Testis (tissue), 3 donors: ENCODE results near the gene KLF6. TPM values are rescaled to one million over a fixed set of nuclear protein-coding genes. Genes with fewer than 3 reads are reported as not detected.

Experiments used
- DNase-seq: peaks from one replicate; pipeline ENCODE4 v3.0.0-alpha.2; 2019
- H3K27ac ChIP-seq, 2 donors: fragments of 200-600 bp; sonication (generic); one replicate each; pipeline ENCODE4 v1.5.1; 2019
- H3K27me3 ChIP-seq: fragments of 200-600 bp; sonication (generic); one replicate; pipeline ENCODE4 v1.5.1; 2019
- H3K36me3 ChIP-seq: fragments of 200-600 bp; sonication (generic); one replicate; pipeline ENCODE4 v1.5.1; 2017; ENCODE audit warnings: low read depth; ENCODE audit errors: missing control alignments
- H3K4me1 ChIP-seq: fragments of 200-600 bp; sonication (generic); one replicate; pipeline ENCODE4 v1.5.1; 2019
- H3K4me3 ChIP-seq, 2 donors: fragments of 200-600 bp; sonication (generic); one replicate each; pipeline ENCODE4 v1.5.1; 2017 to 2019
- H3K9me3 ChIP-seq: fragments of 200-600 bp; sonication (generic); one replicate; pipeline ENCODE4 v1.5.1; 2017
- CTCF ChIP-seq, 3 experiments: fragments of 450-650 bp in 2 of 3; fragments of 200-600 bp in 1 of 3; sonication (generic) in 1 of 3; IDR thresholded peaks; one replicate each; pipeline ENCODE4 v1.5.1; 2016 to 2019; ENCODE audit warnings: antibody characterized with exemption in 3 of 3, mild to moderate bottlenecking in 2 of 3, moderate library complexity in 1 of 3
- POLR2A ChIP-seq: fragments of 450-650 bp; IDR thresholded peaks from one replicate; pipeline ENCODE4 v1.6.1; 2017; ENCODE audit warnings: antibody characterized with exemption, mild to moderate bottlenecking, moderate library complexity
- WGBS, 2 donors: methylation state at CpG; one replicate each; pipeline ENCODE4 v1.1.5; 2018; 5-methylcytosine and 5-hydroxymethylcytosine counted together
- intact Hi-C: fragments of 100-400 bp; cut with DNase I; formaldehyde crosslinking; loops from one replicate; pipeline ENCODE4 v1.15.1; 2023; ENCODE audit warnings: low total_unique reads
- polyA plus RNA-seq: library from polyadenylated mRNA; stranded (reverse); fragments of 350-450 nt; fragmentation: Illumina TruSeq; extraction: RNeasy Lipid Tissue Mini Kit (QIAGEN cat#74804); gene quantifications from one replicate; pipeline ENCODE4 v1.2.3, GENCODE V29; 2014; ENCODE audit warnings: low read depth, low replicate concordance; ENCODE audit not compliant: insufficient read depth
- total RNA-seq, 2 donors: library from RNA; depleted of rRNA; stranded (reverse); fragments of >200 nt; gene quantifications; one replicate each; pipeline ENCODE4 v1.2.3, GENCODE V29; 2016

KLF6 gene
- total and polyA plus RNA-seq, 3 donors from 2014 or later = 30.8 to 41.5 (median 35.7) TPM

- Histone ChIP-seq H3K36me3 (no peaks in the 10 kb centered on the region), H3K9me3 (no peaks in the 10 kb centered on the region), H3K27ac (peak overlapping the region in 1 of 2 donors; percentile 82), H3K27me3 (no peaks in the 10 kb centered on the region), H3K4me1 (peaks cover 32% of the 10 kb centered on the region), H3K4me3 (no peak overlapping the region)
- no peak for DNase-seq
- no peak for TF ChIP-seq POLR2A
- no peak for TF ChIP-seq CTCF (IDR thresholded peaks at IDR 0.05)
- WGBS, 2 donors = 83 to 93% methylated on average over 7 of the region's 7 CpGs
- intact Hi-C loops = no loop called here
These were observed 27.8 kb downstream of the KLF6 start for GRCh38 chr10:3757250-3757637.

- Histone ChIP-seq H3K4me1 (peaks cover 32% of the 10 kb centered on the region), H3K9me3 (no peaks in the 10 kb centered on the region), H3K27ac (peak overlapping the region; percentile 42 to 82), H3K4me3 (no peak overlapping the region), H3K27me3 (no peaks in the 10 kb centered on the region), H3K36me3 (no peaks in the 10 kb centered on the region)
- WGBS, 2 donors = 57 to 64% methylated on average over 5 of the region's 5 CpGs
- TF ChIP-seq POLR2A (no peak), CTCF (IDR thresholded peaks at IDR 0.05) (no peak)
- intact Hi-C loops = no loop called here
- no peak for DNase-seq
These were observed 28.7 kb downstream of the KLF6 start for GRCh38 chr10:3756360-3756740.

GRCh38 chr10:3755440-3756359, 29.3 kb downstream of the KLF6 start:
- Histone ChIP-seq H3K9me3 (no peaks in the 10 kb centered on the region), H3K36me3 (no peaks in the 10 kb centered on the region), H3K4me1 (peaks cover 35% of the 10 kb centered on the region), H3K27me3 (no peaks in the 10 kb centered on the region), H3K4me3 (no peak overlapping the region), H3K27ac (peak overlapping the region; percentile 42 to 82)
- DNase-seq = peak; percentile 69
- intact Hi-C loops = no loop called here
- TF ChIP-seq POLR2A (no peak), CTCF (IDR thresholded peaks at IDR 0.05) (no peak)
- WGBS, 2 donors = 46 to 49% methylated on average over 14 of the region's 14 CpGs

GRCh38 chr10:3754727-3755439, 30.1 kb downstream of the KLF6 start:
- no peaks in the 10 kb centered on the region for H3K9me3 ChIP-seq
- 53 to 65% methylated on average over 9 of the region's 9 CpGs for WGBS, 2 donors
- TF ChIP-seq CTCF (IDR thresholded peaks at IDR 0.05) = no peak
- TF ChIP-seq POLR2A = no peak
- no peak overlapping the region for H3K4me3 ChIP-seq
- H3K4me1 ChIP-seq = peaks cover 43% of the 10 kb centered on the region
- peak overlapping the region; percentile 42 to 82 for H3K27ac ChIP-seq
- H3K27me3 ChIP-seq = no peaks in the 10 kb centered on the region
- intact Hi-C loops = no loop called here
- DNase-seq = peak; percentile 56
- no peaks in the 10 kb centered on the region for H3K36me3 ChIP-seq
